GM12878 (cell line): ENCODE data around the gene NME8. TPM values are rescaled to one million over a fixed set of nuclear protein-coding genes. Genes with fewer than 3 reads are reported as not detected.

Experiments used
- ATAC-seq: fragments of 200-7000 bp; cut with Tn5 transposase; 3 replicates; pipeline ENCODE4 v1.9.1; 2020; ENCODE audit warnings: mild to moderate bottlenecking, moderate library complexity
- BruUV-seq: library from RNA; stranded (reverse); fragments of 400-500 nt; replicated peaks from 2 replicates; lab custom pipeline; 2021; lab: Mats Ljungman, UMichigan
- CTCF ChIA-PET: fragments of 300-600 bp; sonication (Branson Sonifier 250); formaldehyde crosslinking; extraction: SDS; loops from one replicate; lab custom pipeline; 2021; ENCODE audit warnings: inconsistent platforms; lab: Yijun Ruan, JAX
- POLR2A ChIA-PET: fragments of 350-600 bp; formaldehyde crosslinking; extraction: SDS; loops from one replicate; lab custom pipeline; 2021; ENCODE audit warnings: inconsistent platforms; lab: Charles Lee
- RAD21 ChIA-PET: fragments of 300-600 bp; sonication (Branson Sonifier 250); formaldehyde crosslinking; loops from one replicate; lab custom pipeline; 2023; ENCODE audit warnings: antibody characterized with exemption; ENCODE audit not compliant: unreplicated experiment; lab: Charles Lee
- SMC1A ChIA-PET: fragments of 300-600 bp; sonication (Branson Sonifier 250); formaldehyde crosslinking; loops from one replicate; lab custom pipeline; 2023; ENCODE audit not compliant: unreplicated experiment, uncharacterized antibody; lab: Charles Lee
- DNase-seq: peaks from one replicate; pipeline ENCODE4 v3.0.0-alpha.2; 2011; ENCODE audit warnings: low read depth, low spot score
- FAIRE-seq: peaks from 3 replicates; lab custom pipeline; 2011; peaks lifted over from hg19 to GRCh38; lab: Jason Lieb, UNC
- H2AFZ ChIP-seq: 2 replicates; pipeline ENCODE4 v1.6.0; 2011; ENCODE audit warnings: low read depth, low read length, control low read depth; ENCODE audit not compliant: control insufficient read depth
- H3K27ac ChIP-seq: 2 replicates; pipeline ENCODE4 v1.5.1; 2011; ENCODE audit warnings: control low read depth; ENCODE audit not compliant: control insufficient read depth, insufficient read depth
- H3K27me3 ChIP-seq, 2 experiments: replicated peaks in 1 of 2; 2 replicates each; pipeline versions ENCODE4 v1.6.0 to v1.6.1; 2011; ENCODE audit warnings: low read length in 1 of 2; ENCODE audit not compliant: control insufficient read depth in 2 of 2, insufficient read depth in 2 of 2
- H3K36me3 ChIP-seq, 2 experiments: 2 replicates each; pipeline ENCODE4 v1.5.1; 2011; ENCODE audit warnings: low read length in 1 of 2; ENCODE audit not compliant: control insufficient read depth in 2 of 2, insufficient read depth in 2 of 2
- H3K4me1 ChIP-seq: 2 replicates; pipeline ENCODE4 v1.6.1; 2011; ENCODE audit warnings: mild to moderate bottlenecking, low read length, moderate library complexity, mixed read lengths; ENCODE audit not compliant: control insufficient read depth, insufficient read depth
- H3K4me2 ChIP-seq: 2 replicates; pipeline ENCODE4 v1.6.0; 2011; ENCODE audit warnings: control low read depth; ENCODE audit not compliant: control insufficient read depth, insufficient read depth
- H3K4me3 ChIP-seq: fragments of 200-600 bp; sonication (generic); 2 replicates; pipeline ENCODE4 v1.5.1; 2016
- H3K79me2 ChIP-seq: 2 replicates; pipeline ENCODE4 v1.6.0; 2011; ENCODE audit warnings: low read length; ENCODE audit not compliant: control insufficient read depth, insufficient read depth
- H3K9ac ChIP-seq: 2 replicates; pipeline ENCODE4 v1.8.0; 2011; ENCODE audit warnings: low read length, control low read depth, mixed read lengths; ENCODE audit not compliant: control insufficient read depth, insufficient read depth
- H3K9me3 ChIP-seq: replicated peaks from 3 replicates; pipeline ENCODE4 v1.5.1; 2011; ENCODE audit warnings: mild to moderate bottlenecking, low read length; ENCODE audit not compliant: control insufficient read depth, insufficient read depth
- H4K20me1 ChIP-seq: 2 replicates; pipeline ENCODE4 v1.6.0; 2011; ENCODE audit not compliant: control insufficient read depth, insufficient read depth
- ASH2L ChIP-seq: fragments of 300-600, 200-600 bp; sonication (generic); IDR thresholded peaks from 2 replicates; pipeline ENCODE4 v1.6.1; 2017; ENCODE audit warnings: low read depth, mild to moderate bottlenecking, borderline replicate concordance
- BCL11A ChIP-seq: IDR thresholded peaks from 2 replicates; pipeline ENCODE4 v1.6.1; 2011; ENCODE audit warnings: low read depth, low read length
- FOXK2 ChIP-seq: fragments of 450-650 bp; IDR thresholded peaks from 2 replicates; pipeline ENCODE4 v1.6.1; 2017; ENCODE audit warnings: mild to moderate bottlenecking, moderate library complexity
- GATAD2B ChIP-seq: fragments of 450-650 bp; conservative IDR thresholded peaks from 2 replicates; pipeline ENCODE4 v1.6.1; 2017; ENCODE audit warnings: low read depth, mild to moderate bottlenecking, moderate library complexity
- MYB ChIP-seq: fragments of 150-350 bp; IDR thresholded peaks from 2 replicates; pipeline ENCODE4 v1.6.1; 2014; ENCODE audit warnings: mild to moderate bottlenecking, low read depth, low read length, borderline replicate concordance
- NFYB ChIP-seq: IDR thresholded peaks from 2 replicates; pipeline ENCODE4 v1.6.1; 2011; ENCODE audit warnings: low read depth, mild to moderate bottlenecking, low read length, improper control_type of control experiment, moderate library complexity; ENCODE audit not compliant: insufficient read depth
- NR2C1 ChIP-seq: fragments of 450-650 bp; IDR thresholded peaks from 2 replicates; pipeline ENCODE4 v1.6.1; 2017; ENCODE audit warnings: antibody characterized with exemption, mild to moderate bottlenecking, moderate library complexity
- PRDM15 ChIP-seq: fragments of 450-650 bp; formaldehyde crosslinking; IDR thresholded peaks from 2 replicates; pipeline ENCODE4 v1.4.0; 2020; ENCODE audit warnings: mild to moderate bottlenecking, moderate library complexity
- RELB ChIP-seq: fragments of 450-650 bp; IDR thresholded peaks from 2 replicates; pipeline ENCODE4 v1.6.1; 2017; ENCODE audit warnings: low read depth, mild to moderate bottlenecking, moderate library complexity
- SREBF1 ChIP-seq: IDR thresholded peaks from 2 replicates; pipeline ENCODE4 v1.6.1; 2012; ENCODE audit warnings: mild to moderate bottlenecking, low read length
- TCF12 ChIP-seq: IDR thresholded peaks from 2 replicates; pipeline ENCODE4 v1.6.1; 2011; ENCODE audit warnings: low read depth, mild to moderate bottlenecking, low read length
- ZNF24 ChIP-seq: fragments of 450-650 bp; IDR thresholded peaks from 2 replicates; pipeline ENCODE4 v1.6.1; 2017; ENCODE audit warnings: antibody characterized with exemption, mild to moderate bottlenecking
- WGBS: methylation state at CpG from one replicate; pipeline ENCODE4 v1.1.6; 2016; ENCODE audit warnings: low lambda C conversion rate; ENCODE audit not compliant: insufficient replicate concordance, insufficient coverage; ENCODE audit errors: missing lambda C conversion rate; 5-methylcytosine and 5-hydroxymethylcytosine counted together
- in situ Hi-C: fragments of 300-500 bp; cut with MboI; formaldehyde crosslinking; loops from 9 replicates; pipeline ENCODE4 v1.14.3; 2018; ENCODE audit warnings: mixed read lengths
- intact Hi-C: fragments of 100-400 bp; cut with micrococcal nuclease; formaldehyde crosslinking; loops from one replicate; pipeline ENCODE4 v1.14.2; 2022; ENCODE audit not compliant: unreplicated experiment
- polyA plus RNA-seq, 11 experiments: library from polyadenylated mRNA; depleted of rRNA in 4 of 11; unstranded in 6 of 11; stranded (reverse) in 5 of 11; fragments of >200 nt; fragmentation: Nextera tagmentation in 4 of 11; fragmentation: Illumina TruSeq in 1 of 11; extraction: Ambion mirVana in 4 of 11; extraction: Trizol in 1 of 11; gene quantifications; 1 replicate in 1 of 11; 2 replicates in 10 of 11; pipeline versions ENCODE4 v1.2.1 to v1.2.3, GENCODE V29; 2011 to 2016; ENCODE audit warnings: inconsistent platforms in 2 of 11, missing spikeins in 2 of 11, low read depth in 1 of 11
- total RNA-seq, 4 experiments: library from RNA; depleted of rRNA in 3 of 4; stranded (reverse); fragments of >200 nt in 3 of 4; fragmentation: Illumina TruSeq in 1 of 4; extraction: Trizol in 1 of 4; gene quantifications; 2 replicates each; pipeline versions ENCODE4 v1.2.1 to v1.2.3, GENCODE V29; 2013 to 2021

The NME8 gene
- total and polyA plus RNA-seq, 10 of the 15 experiments (the other 5 are each of a cell fraction or from before 2014, with no cell fraction given): 0.03 to 3.5 (median 0.52) TPM; not detected in 2

- Histone ChIP-seq H3K4me1 (peaks cover 5% of the 10 kb centered on the region; the same call in 1 of the 2 replicates), H3K9ac (no peak overlapping the region), H3K27ac (no peak overlapping the region), H3K9me3 (peaks cover 8% of the 10 kb centered on the region; the same call in 2 of the 3 replicates), H3K4me2 (no peak overlapping the region), H3K79me2 (peaks cover 3% of the 10 kb centered on the region; the same call in 1 of the 2 replicates), H4K20me1 (no peaks in the 10 kb centered on the region), H3K27me3 (no peaks in the 10 kb centered on the region), H3K36me3 (no peaks in the 10 kb centered on the region), H2AFZ (no peak overlapping the region), H3K4me3 (no peak overlapping the region)
- ATAC-seq (no peak), DNase-seq (no peak), FAIRE-seq (no peak)
- no TSS peak for BruUV-seq
- TF ChIP-seq NR2C1 (no peak), NFYB (no peak), MYB (no peak), RELB (no peak), SREBF1 (no peak), TCF12 (no peak), BCL11A (no peak), GATAD2B (no peak), PRDM15 (CRISPR knock-in tag) (no peak), ZNF24 (no peak), ASH2L (no peak), FOXK2 (no peak)
- CTCF ChIA-PET: interaction anchor here (1.0 kb wide), 1 partner anchor 13 kb away, joined by 3 read pairs; no protein-coding TSS in a partner anchor
- 0% methylated on average over 1 of the region's 1 CpG for WGBS
- POLR2A ChIA-PET: no interaction called here
- in situ Hi-C loops (no loop called here), intact Hi-C loops (no loop called here)
- RAD21 ChIA-PET: no interaction called here
- SMC1A ChIA-PET: interaction anchor here (1.2 kb wide), 1 partner anchor 49 kb away, joined by 3 read pairs; no protein-coding TSS in a partner anchor
Observed at GRCh38 chr7:37925620-37926019, 77.2 kb downstream of the NME8 start.
